ENCODE measurements around the gene RBM28.

RBM28 gene, protein sequence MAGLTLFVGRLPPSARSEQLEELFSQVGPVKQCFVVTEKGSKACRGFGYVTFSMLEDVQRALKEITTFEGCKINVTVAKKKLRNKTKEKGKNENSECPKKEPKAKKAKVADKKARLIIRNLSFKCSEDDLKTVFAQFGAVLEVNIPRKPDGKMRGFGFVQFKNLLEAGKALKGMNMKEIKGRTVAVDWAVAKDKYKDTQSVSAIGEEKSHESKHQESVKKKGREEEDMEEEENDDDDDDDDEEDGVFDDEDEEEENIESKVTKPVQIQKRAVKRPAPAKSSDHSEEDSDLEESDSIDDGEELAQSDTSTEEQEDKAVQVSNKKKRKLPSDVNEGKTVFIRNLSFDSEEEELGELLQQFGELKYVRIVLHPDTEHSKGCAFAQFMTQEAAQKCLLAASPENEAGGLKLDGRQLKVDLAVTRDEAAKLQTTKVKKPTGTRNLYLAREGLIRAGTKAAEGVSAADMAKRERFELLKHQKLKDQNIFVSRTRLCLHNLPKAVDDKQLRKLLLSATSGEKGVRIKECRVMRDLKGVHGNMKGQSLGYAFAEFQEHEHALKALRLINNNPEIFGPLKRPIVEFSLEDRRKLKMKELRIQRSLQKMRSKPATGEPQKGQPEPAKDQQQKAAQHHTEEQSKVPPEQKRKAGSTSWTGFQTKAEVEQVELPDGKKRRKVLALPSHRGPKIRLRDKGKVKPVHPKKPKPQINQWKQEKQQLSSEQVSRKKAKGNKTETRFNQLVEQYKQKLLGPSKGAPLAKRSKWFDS

DNA sequence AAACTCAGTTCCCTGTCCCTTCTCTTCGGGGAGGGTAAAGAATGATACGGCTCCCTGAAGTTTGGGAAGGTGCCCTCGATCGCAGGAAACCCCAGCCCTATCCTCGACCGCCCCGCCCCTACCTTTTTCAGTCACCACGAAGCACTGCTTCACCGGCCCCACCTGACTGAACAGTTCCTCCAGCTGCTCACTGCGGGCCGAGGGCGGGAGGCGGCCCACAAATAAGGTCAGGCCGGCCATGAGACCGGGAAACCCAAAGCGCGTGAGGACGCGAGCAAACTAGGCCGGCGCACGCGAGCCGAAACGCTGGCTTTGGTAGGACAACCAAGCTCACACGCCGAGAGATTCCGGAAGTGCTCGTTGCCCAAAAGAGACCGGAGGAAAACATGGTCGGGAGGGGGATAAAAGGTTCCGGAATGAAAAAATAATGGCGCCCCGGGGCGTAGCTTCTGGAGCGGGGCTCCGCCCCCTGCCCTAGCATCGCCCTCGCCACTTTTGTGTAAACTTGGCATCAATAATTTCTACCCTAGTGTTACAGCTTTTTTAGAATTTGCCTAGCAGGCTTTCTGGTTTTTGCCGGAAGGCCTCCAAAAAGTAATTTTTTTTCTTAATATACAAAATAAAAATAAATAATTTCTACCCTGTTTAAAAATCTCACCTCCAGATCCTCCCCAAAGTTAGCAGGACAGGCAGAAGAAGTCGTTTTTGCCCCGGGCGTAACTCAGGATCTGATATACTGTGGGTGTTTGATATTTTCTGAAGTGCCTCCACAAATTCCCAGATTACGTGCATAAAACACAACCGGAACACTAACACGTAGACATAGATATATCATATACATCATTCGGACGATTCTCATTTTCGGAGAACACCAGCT lies at the start of gene RBM28:
TSS of gene RBM28 (minus strand) at position 355 of the 877 bp plus-strand sequence. CDS start at position 240, 115 bp downstream.
- DNase-seq (ENCODE audit: low spot score), result peak; percentile 96

DNA sequence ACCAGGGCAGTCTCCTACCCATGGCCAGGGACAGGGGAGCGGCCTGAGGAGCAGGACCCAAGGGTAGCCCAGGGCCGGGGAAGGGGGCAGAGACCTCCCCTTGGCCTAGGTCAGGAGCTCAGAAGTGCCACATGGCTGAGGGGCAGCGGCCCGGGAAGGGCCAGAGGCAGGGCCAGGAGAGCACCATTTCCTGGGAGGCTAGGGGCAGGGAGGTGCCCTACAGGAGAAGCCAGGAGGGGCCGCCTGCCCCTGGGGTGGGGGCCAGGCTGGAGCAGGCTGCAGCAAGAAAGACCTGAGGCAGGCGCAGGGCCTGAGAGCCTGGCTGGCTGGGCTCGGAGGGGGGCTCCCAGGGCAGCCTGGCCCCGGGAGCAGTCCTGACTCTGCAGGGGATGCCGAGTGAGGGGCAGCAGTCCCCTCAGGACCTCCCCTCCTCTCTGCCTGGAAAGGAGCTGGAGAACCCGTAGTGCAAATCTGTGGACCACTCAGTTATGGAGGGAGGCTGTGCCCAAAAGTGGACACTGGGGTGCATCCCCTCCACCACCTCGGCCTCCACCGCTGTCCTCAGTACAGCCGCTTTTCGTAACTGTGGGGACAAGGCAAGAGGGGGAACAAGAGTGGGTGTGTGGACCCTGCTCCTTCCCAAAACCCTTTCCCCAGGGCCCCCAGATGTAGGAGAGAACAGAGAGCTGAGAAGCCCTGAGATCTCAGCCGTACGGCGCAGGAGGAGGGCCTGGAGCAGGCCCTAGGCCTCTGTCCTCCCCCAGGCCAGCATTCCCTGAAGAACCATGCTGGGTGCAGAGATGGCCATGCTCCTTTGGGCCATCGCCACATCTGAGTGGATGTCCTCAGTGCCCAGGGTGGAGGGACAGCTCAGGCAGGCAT lies 49.0 kb upstream of the RBM28 start:
- DNase-seq (ENCODE audit: low spot score), result no peak

DNA sequence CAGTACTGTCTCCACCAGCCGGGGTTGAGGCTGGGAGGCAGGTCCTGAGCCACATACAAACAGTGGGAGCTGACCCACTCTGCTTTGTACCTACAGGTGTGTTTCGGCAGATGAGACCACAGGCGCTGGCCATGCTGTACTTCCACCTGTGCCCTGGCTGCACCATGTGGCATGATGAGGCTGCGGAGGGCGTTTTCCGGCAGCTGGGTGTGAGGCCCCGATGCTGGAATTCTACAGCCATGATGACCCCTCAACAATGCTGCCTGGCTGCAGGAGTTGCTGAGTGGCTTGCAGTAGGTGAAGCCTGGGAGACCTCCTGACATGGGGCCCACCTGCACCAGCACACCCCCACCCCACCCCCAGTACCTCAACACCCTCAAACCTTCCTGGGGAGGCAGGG lies 48.1 kb upstream of the RBM28 start:
- DNase-seq (ENCODE audit: low spot score), result no peak

DNA sequence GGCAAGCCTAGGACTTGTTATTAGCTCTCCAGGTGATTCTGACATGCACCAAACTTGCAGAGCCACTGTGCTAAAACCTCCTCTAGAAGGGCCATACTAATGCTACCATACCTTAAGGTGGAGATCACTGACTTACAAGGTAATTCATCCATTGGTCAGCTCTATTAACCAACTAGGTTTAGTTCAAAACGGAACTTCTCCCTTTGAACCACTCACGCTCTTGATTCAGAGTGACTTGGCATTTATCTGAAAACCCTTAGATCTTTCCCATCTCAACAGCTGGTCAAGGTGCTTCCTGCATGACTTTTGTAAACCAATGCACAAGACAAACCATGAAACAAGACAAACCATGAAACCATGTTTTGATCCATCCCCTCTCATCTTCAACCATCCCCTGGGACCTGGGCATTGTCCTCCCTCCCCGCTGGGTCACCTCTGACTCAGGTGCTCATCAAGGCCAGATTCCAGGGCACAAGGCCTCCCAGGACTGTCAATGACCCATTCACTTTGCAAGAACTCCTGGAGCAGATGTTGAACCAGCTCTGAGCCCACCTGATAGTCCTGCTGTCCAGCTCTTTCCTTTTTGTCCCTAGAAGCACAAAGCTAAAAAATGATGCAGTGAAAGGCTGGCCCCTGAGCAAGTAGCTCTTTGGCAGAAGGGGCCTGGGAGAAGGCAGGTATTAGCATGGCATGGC lies 47.3 kb upstream of the RBM28 start:
- no peak for DNase-seq (ENCODE audit: low spot score)

DNA sequence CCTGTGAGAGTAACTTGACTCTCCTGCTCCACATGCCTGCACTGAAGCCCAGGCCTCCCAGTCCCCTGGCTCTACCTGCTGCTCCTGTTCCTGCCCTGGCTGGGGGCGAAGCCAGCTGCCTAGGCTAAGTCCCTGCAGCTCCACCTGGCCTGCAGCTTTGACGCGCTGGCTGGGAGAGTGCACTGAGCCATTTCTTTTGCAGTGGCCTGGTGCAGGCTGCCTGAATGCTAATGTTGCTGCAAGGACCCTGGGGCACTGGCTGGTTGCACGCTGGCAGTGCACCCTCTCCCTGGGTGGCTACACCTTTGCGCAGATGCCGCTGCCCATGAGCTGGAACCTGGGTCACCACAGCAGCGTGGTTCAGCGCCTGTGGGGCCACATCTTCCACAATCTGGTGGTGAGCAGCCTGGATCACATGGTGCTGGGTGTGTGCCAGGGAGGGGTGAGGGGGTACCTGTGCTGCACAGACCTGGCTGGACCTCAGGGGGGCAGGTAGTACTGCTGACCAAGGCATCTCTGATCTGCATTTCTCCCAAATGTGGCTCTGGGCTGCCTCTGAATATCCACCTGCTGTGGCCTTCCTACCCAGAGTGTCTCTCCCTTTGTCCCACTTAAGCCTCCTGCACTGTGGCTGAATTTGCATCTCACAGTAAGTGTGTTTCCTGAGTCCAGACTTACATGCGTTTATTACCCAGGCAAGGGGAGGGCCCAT lies 46.1 kb upstream of the RBM28 start:
- DNase-seq (ENCODE audit: low spot score), result no peak

DNA sequence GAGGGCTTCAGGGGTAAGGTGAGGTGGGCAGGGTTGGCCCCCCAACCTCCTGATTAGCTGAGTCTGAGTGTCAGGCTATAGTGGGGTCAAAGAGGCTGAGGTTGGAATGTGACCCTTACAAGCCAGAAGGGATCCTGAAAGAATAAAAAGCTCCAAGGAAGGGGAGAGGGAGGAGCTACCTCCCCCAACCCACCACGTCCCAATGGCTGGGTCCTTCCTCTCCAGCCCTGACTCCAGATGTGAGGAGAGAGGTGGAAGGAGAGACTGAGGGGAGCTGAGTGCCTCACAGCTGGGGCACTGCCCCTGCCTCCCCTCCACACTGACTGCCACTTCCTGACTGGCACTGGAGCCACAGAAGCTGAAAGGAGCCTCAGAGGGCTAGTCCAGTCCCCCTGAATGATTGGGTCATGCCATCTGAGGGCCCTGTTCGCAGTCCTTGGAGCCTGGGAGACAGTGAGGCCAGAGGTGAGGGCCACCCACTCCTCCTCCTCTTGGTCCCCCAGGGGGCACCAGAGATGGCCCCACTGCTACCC lies 45.4 kb upstream of the RBM28 start:
- DNase-seq (ENCODE audit: low spot score), result no peak

DNA sequence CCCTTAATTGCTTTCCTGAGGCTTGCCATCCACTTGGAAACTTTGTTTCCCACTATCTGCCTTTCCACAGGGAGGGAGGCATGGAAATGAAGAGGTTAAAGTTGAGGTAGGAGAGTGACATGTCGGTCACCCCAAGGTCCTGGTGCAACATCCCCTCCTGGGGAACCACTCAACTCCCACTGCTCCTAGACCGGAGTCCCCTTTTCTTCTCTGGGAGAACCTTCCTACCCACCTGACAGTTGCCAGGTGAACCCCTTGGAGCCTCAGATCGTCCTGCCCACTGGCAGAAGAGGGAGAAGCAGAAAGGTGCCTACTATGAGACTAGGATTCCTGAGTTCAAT lies 44.4 kb upstream of the RBM28 start:
- DNase-seq (ENCODE audit: low spot score), result no peak

DNA sequence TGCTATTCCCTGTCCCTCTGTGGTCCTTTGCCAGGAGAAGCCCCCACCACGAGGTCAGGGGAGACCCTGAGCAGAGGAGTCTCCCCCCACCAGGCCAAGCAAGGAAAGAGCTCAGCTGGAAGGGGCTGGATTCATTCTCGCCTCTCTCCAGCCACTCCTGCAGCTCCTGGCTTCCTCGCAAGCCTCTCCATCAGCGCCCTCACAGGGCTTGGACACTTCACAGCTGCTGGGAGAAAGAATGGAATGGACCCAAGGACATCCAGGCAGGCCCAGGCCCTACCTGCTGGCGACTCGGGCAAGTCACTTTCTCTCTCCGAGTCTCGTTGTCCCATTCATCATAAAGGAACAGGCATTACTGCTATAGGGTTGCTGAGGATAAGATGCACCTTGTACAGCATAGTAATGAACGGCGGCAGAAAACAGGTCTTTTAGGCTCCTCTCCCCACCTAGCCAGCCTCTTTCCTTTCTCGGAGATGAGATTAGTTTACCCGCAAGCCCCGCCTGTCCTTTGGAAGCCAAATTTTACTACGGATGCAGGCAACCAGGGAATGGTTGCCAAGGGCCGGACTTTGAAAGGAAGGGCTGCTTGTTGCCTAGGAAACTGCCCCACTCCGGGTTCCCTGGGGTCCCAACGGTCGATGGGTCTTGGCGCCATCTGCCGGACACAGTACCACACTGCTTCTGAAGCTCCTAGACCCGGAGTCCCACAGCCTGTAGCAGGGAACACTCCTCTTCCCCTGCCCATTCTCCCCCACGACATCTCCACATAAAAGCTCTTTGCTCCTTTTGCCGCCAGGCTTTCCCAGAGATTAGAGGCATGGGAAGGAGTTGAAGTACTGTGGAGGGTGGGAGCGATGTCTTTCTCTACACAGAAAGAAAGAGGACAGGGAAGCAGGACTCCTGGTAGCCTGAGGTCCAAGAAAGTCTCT lies 43.8 kb upstream of the RBM28 start:
- peak; percentile 96 for DNase-seq (ENCODE audit: low spot score)

DNA sequence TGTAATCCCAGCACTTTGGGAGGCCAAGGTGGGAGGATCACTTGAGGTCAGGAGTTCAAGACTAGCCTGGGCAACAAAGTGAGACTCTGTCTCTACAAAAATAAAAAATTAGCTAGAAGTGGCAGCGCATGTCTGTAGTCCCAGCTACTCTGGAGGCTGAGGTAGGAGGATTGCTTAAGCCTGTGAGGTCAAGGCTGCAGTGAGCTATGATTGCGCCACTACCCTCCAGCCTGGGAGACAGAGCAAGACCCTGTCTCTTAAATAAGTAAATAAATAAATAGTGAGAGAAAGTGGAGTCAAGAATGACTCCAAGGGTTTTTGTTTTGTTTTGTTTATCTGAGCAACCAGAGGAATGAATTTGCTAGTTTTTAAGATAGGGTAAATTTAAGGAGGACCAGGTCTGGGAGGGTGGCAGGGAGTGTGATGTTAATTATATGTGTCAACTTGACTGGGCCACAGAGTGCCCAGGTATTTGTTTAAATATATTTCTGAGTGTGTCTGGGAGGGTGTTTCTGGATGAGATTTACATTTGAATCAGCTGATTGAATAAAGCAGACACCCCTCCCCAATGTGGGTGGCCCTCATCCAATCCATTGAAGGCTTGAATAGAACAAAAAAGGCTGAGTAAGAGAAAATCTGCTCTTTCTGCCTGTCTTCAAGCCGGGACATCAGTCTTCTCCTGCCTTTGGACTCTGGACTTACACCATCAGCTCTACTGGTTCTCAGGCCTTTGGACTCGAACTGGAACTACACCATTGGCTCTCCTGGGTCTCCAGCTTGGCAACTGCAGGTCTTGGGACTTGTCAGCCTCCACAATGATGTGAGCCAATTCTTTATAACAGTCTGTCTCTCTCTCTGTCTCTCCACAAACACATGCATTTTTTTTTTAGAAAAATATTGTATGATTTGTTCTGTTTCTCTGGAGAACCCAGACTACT lies 42.5 kb upstream of the RBM28 start:
- DNase-seq (ENCODE audit: low spot score), result no peak

DNA sequence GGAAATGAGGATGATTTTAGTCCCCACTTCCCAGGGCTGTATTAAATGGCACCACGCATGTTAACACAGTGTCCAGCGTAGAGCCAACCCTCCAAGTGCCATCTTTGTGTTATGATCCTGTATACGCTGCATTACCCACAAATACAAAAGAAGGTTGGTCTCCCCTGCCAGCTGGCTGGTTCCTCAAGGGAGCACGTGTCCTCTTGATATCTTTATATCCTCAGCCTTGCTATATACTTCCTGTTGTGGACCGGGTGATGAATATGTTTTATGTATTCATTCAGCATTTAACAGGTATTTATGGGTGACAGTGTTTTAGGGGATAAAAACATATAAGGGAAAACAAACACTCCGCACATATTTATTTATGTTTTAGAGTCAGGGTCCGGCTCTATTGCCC lies 41.0 kb upstream of the RBM28 start:
- DNase-seq (ENCODE audit: low spot score), result peak; percentile 1

DNA sequence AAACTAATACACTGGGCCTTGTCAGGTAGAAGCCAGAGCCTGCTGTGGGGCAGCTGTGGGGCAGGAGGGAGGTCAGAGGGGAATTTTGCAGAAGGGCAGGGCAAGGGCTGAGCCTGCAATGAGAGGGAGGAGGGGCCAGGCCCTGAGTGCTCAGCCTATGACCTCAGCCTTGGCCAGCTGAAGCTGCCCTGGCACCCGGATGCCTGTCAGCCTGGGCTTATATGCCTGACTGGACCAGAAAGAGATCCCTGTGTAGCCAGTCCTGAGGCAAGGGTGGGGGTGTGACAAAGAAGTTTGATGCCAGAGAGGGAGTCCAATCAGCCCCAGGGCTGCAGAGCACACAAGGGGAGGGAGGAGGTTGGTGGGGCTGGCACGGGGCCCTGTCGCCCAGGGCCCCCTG lies 40.1 kb upstream of the RBM28 start:
- DNase-seq (ENCODE audit: low spot score), result peak; percentile 62

DNA sequence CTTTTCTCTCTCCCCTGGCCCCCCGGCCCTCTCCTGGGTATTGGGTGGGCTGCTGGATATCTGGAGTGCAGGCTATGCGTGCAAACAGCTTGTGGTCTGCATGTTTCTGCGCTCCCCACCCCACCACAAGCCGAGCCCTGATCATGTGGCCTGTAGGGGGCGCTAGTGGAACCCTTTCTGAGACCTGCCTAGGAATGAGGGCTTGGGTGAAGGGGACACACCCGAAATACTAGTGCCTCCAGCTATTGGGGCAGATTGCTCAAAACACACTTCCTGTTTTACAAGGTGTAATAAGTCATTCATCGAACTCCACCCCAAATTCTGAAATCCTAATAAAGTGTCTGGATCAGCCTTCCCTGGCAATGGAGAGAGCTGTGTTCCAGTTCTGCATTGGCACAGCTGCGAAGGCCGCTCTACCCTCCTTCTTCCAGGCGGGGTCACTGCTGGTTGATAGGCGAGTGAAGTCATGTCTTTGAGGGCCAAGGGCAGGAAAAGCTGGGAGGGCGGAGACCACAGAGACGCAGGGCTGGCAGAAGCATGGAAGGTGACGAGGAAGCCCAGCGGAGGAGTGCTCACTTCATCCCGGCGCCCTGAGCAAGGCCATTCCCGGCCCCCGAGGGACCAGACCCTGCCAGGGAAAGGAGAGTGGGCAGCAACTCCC lies 37.6 kb upstream of the RBM28 start:
- peak; percentile 81 for DNase-seq (ENCODE audit: low spot score)

DNA sequence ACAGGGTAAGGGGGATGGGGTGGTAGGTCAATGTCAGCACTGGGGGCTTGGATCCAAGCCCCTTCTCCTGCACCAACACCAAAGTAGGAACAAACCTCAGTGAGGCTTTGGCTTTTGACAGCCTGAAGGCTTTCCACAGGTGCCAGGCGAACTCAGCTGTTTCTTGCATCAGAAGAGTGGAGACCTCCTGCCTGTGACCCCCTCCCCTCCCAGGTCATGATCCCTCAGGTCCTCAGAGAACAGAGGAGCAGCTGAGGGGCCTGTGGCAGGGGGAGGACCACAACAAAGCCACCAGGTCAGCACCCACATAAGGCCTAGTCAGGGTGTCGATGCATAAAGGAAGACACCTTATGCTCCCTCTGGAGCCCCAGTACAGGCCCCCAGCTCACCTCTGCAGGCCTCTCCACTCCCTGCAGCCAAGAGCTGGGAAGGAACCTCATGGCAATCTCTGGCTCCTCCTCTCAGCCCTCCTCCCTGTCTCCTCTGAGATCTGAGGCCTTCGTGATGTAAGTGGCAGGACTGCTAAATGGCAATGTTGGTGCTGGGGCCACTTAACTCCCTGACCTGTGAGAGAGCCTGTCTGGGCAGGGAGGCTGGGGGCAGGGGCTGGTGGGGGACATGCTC lies 36.9 kb upstream of the RBM28 start:
- no peak for DNase-seq (ENCODE audit: low spot score)

DNA sequence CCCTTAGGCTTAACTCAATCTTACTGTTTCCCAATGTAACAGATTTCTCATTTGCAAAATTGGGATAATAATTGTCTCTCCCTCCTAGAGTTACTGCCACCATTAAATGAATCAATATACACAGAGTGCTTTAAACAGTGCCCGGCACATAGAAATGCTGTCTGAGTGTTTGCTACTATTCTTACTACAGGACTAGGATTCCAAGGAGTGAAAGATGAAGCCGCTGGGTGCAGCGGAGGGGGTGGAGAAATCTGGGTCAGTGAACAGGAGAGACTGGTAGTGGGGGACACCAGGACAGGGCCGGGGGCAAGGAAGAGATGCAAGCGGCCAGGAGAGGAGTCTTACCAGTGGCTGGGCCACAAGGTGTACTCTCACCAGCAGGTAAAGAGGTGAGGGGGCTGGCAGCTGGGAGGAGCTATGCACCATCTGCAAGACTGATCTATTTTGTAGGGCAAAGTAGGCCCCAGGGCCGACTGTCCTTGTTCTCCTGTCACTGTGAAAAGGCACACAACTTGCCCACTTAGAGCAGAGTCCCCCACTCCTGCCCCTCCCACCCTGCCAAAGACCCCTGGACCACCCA lies 36.3 kb upstream of the RBM28 start:
- DNase-seq (ENCODE audit: low spot score), result no peak

DNA sequence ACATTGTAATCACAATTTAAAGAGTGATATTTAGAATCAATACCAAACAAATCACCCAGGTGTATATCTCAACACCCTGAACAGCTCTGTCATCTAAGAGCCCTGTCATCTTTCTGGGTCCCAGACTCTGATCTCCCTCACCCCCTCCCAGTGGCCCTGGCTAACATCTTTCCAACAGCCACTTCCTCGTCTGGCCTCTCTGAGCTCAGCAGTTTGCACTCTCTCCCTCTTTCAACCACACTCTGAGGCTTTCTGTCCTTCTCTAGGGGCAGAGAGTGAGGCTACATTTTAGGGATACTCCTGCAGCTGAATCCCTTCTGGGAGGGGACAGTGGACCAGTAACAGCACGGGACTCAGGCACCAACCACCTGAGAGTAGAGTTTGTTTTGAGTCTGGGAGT lies 34.9 kb upstream of the RBM28 start:
- no peak for DNase-seq (ENCODE audit: low spot score)

DNA sequence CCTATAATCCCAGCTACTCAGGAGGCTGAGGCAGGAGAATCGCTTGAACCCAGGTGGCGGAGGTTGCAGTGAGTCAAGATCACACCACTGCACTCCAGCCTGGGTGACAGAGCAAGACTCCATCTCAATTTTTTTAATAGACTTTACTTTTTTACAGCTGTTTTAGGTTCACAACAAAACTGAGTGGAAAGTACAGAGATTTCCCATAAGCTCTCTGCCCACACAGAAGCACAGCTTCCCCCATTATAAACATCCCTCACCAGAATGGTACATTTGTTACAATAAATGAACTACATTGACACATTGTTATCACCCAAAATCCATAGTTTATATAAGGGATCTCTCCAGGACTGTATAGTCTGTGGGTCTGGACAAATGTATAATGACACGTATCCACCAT lies 32.4 kb upstream of the RBM28 start:
- no peak for DNase-seq (ENCODE audit: low spot score)
